ENCODE data around the gene LTA.

- TF ChIP-seq, protein P1, sequence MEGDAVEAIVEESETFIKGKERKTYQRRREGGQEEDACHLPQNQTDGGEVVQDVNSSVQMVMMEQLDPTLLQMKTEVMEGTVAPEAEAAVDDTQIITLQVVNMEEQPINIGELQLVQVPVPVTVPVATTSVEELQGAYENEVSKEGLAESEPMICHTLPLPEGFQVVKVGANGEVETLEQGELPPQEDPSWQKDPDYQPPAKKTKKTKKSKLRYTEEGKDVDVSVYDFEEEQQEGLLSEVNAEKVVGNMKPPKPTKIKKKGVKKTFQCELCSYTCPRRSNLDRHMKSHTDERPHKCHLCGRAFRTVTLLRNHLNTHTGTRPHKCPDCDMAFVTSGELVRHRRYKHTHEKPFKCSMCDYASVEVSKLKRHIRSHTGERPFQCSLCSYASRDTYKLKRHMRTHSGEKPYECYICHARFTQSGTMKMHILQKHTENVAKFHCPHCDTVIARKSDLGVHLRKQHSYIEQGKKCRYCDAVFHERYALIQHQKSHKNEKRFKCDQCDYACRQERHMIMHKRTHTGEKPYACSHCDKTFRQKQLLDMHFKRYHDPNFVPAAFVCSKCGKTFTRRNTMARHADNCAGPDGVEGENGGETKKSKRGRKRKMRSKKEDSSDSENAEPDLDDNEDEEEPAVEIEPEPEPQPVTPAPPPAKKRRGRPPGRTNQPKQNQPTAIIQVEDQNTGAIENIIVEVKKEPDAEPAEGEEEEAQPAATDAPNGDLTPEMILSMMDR (conservative IDR thresholded peaks at IDR 0.05 in 1 of 2, IDR thresholded peaks at IDR 0.05 in 1 of 2; ENCODE audit: low read depth in 1 of 2, low read length in 2 of 2), result no peak
- TF ChIP-seq EZH2 (IDR thresholded peaks at IDR 0.05; ENCODE audit: low read length, missing control alignments), result no peak
Measured at GRCh38 chr6:31609519-31610406, 37.7 kb downstream of the LTA start.

Measured in fibroblast of lung (primary cell).